SW 1271 (cell line): ENCODE measurements around the gene SBDS.
"Not testable (repeated sequence)": the region's sequence is repeated elsewhere in the genome, so short reads cannot be mapped to it uniquely, and the experiment has no call there.

Source experiments
- DNase-seq, 2 experiments: peaks; one replicate each; lab custom pipeline; 2025; lab: John Stamatoyannopoulos, UW

The SBDS gene

GRCh38 chr7:66994691-66995049, 716 bp downstream of the SBDS start:
- DNase-seq, result peak; percentile 68 to 87

- DNase-seq, result not testable (repeated sequence)
These were observed 1.3 kb downstream of the SBDS start for GRCh38 chr7:66994051-66994450.

- DNase-seq, result not testable (repeated sequence)
These were observed 5.8 kb downstream of the SBDS start for GRCh38 chr7:66989552-66989951.

- not testable (repeated sequence) for DNase-seq
These were observed 15.1 kb downstream of the SBDS start for GRCh38 chr7:66980336-66980735.

- not testable (repeated sequence) for DNase-seq
These were observed 16.4 kb downstream of the SBDS start for GRCh38 chr7:66979013-66979412.

- not testable (repeated sequence) for DNase-seq
These were observed 17.1 kb downstream of the SBDS start for GRCh38 chr7:66978312-66978711.

- DNase-seq, result no peak
These were observed 20.3 kb downstream of the SBDS start for GRCh38 chr7:66974986-66975590.

- DNase-seq, result no peak
These were observed 25.1 kb downstream of the SBDS start for GRCh38 chr7:66970310-66970709.

GRCh38 chr7:66969001-66969400, 26.4 kb downstream of the SBDS start:
- not testable (repeated sequence) for DNase-seq

GRCh38 chr7:66967029-66967428, 28.4 kb downstream of the SBDS start:
- DNase-seq, result no peak

GRCh38 chr7:66964411-66964810, 31.0 kb downstream of the SBDS start:
- no peak for DNase-seq

GRCh38 chr7:66961096-66961495, 34.3 kb downstream of the SBDS start:
- no peak for DNase-seq

GRCh38 chr7:66960192-66960591, 35.2 kb downstream of the SBDS start:
- DNase-seq, result no peak

GRCh38 chr7:66958538-66959350, 36.6 kb downstream of the SBDS start:
- DNase-seq, result no peak

GRCh38 chr7:66957595-66958290, 37.6 kb downstream of the SBDS start:
- no peak for DNase-seq

- no peak for DNase-seq
These were observed 42.4 kb downstream of the SBDS start for GRCh38 chr7:66953044-66953427.

- DNase-seq, result peak; percentile 55 to 81
These were observed 42.9 kb downstream of the SBDS start for GRCh38 chr7:66952343-66953043.

- DNase-seq, result no peak
These were observed 44.6 kb downstream of the SBDS start for GRCh38 chr7:66950763-66951162.

- no peak for DNase-seq
These were observed 45.1 kb downstream of the SBDS start for GRCh38 chr7:66950311-66950710.

- DNase-seq, result no peak
These were observed 46.8 kb downstream of the SBDS start for GRCh38 chr7:66948480-66949109.

- DNase-seq, result no peak
These were observed 48.8 kb downstream of the SBDS start for GRCh38 chr7:66946545-66946944.

GRCh38 chr7:66939325-66939724, 56.1 kb downstream of the SBDS start:
- DNase-seq, result no peak
